H1 (cell line): Measurements from ENCODE around the gene PRKN.

Experiments
- ASH2L ChIP-seq: fragments of 200-600, 300-600 bp; sonication (generic); IDR thresholded peaks from one replicate; pipeline ENCODE4 v1.7.1; 2017; ENCODE audit warnings: low read length
- BRCA1 ChIP-seq: IDR thresholded peaks from 2 replicates; pipeline ENCODE4 v1.6.1; 2012; ENCODE audit warnings: low read depth, low read length, improper control_type of control experiment
- CBX5 ChIP-seq: fragments of 300-800, 300-1000 bp; sonication (generic); IDR thresholded peaks from 2 replicates; pipeline ENCODE4 v1.7.1; 2016; ENCODE audit warnings: antibody characterized with exemption, low read length, low read depth
- HDAC6 ChIP-seq: IDR thresholded peaks from one replicate; pipeline ENCODE4 v1.7.1; 2012; ENCODE audit warnings: low read depth, mild to moderate bottlenecking, inconsistent platforms, low read length, moderate library complexity
- MAFK ChIP-seq: IDR thresholded peaks from 2 replicates; pipeline ENCODE4 v1.6.1; 2012; ENCODE audit warnings: low read depth, mild to moderate bottlenecking, improper control_type of control experiment, low read length
- POLR2A ChIP-seq, 2 experiments: IDR thresholded peaks; 1 replicate in 1 of 2; 2 replicates in 1 of 2; pipeline ENCODE4 v1.6.1; 2011; ENCODE audit warnings: low read depth in 2 of 2, low read length in 2 of 2, mild to moderate bottlenecking in 2 of 2; ENCODE audit errors: control extremely low read depth in 1 of 2
- POLR2AphosphoS5 ChIP-seq: IDR thresholded peaks from 2 replicates; pipeline ENCODE4 v1.6.1; 2011; ENCODE audit warnings: low read depth, low read length
- RAD21 ChIP-seq, 2 experiments: IDR thresholded peaks in 1 of 2; conservative IDR thresholded peaks in 1 of 2; 2 replicates each; pipeline ENCODE4 v1.6.1; 2011; ENCODE audit warnings: low read depth in 2 of 2, low read length in 2 of 2, improper control_type of control experiment in 1 of 2, inconsistent platforms in 1 of 2, mild to moderate bottlenecking in 1 of 2, moderate library complexity in 1 of 2
- TF ChIP-seq, protein P1 (sequence below), 3 experiments: IDR thresholded peaks; 1 replicate in 2 of 3; 2 replicates in 1 of 3; pipeline versions ENCODE4 v1.5.1 to v1.6.1; 2011; ENCODE audit warnings: low read length in 3 of 3, mild to moderate bottlenecking in 3 of 3, inconsistent platforms in 2 of 3, low read depth in 1 of 3, moderate library complexity in 1 of 3; ENCODE audit not compliant: insufficient read depth in 1 of 3; ENCODE audit errors: control extremely low read depth in 1 of 3

DNA sequence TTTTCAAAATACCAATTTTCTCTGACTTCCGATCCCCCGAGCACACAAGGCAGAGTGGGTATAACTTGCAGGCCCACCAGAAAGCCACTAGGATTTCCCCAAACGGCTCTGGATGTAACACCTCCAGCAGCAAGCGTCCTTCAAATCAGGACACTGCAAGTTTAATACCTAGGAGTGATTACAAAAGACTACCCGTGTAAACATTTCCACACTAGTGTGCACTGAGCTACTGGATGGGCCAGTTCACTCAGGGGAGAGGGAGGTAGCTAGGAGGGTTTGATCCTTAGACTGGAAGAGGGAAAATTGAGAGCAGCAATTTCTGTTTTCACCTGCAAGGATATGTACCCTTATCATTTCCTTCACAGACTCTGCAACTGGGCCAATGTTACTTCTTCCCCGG is 1361.9 kb downstream of the PRKN start:
- TF ChIP-seq, protein P1, sequence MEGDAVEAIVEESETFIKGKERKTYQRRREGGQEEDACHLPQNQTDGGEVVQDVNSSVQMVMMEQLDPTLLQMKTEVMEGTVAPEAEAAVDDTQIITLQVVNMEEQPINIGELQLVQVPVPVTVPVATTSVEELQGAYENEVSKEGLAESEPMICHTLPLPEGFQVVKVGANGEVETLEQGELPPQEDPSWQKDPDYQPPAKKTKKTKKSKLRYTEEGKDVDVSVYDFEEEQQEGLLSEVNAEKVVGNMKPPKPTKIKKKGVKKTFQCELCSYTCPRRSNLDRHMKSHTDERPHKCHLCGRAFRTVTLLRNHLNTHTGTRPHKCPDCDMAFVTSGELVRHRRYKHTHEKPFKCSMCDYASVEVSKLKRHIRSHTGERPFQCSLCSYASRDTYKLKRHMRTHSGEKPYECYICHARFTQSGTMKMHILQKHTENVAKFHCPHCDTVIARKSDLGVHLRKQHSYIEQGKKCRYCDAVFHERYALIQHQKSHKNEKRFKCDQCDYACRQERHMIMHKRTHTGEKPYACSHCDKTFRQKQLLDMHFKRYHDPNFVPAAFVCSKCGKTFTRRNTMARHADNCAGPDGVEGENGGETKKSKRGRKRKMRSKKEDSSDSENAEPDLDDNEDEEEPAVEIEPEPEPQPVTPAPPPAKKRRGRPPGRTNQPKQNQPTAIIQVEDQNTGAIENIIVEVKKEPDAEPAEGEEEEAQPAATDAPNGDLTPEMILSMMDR (IDR thresholded peaks at IDR 0.05; ENCODE audit: control extremely low read depth in 1 of 3, insufficient read depth in 1 of 3, low read depth in 1 of 3, low read length in 3 of 3): no peak
- TF ChIP-seq BRCA1: no peak
- no peak for TF ChIP-seq POLR2AphosphoS5
- no peak for TF ChIP-seq POLR2A (IDR thresholded peaks at IDR 0.05; ENCODE audit: control extremely low read depth in 1 of 2, low read depth in 2 of 2, low read length in 2 of 2)
- TF ChIP-seq RAD21 (IDR thresholded peaks at IDR 0.05 in 1 of 2, conservative IDR thresholded peaks at IDR 0.05 in 1 of 2; ENCODE audit: low read depth in 2 of 2, low read length in 2 of 2): no peak
- no peak for TF ChIP-seq ASH2L
- no peak for TF ChIP-seq HDAC6
- TF ChIP-seq CBX5: no peak
- no peak for TF ChIP-seq MAFK
